A673 (cell line): ENCODE data around the gene MYO19. TPM values are rescaled to one million over a fixed set of nuclear protein-coding genes. Genes with fewer than 3 reads are reported as not detected.

Experiments used
- BruUV-seq: library from RNA; stranded (reverse); fragments of 400-500 nt; replicated peaks from 2 replicates; lab custom pipeline; 2021; lab: Mats Ljungman, UMichigan
- CTCF ChIA-PET: fragments of 300-600 bp; sonication (Branson Sonifier 250); formaldehyde crosslinking; loops from one replicate; lab custom pipeline; 2022; ENCODE audit warnings: antibody characterized with exemption; lab: Charles Lee
- POLR2A ChIA-PET: fragments of 300-600 bp; sonication (Branson Sonifier 250); formaldehyde crosslinking; loops from one replicate; lab custom pipeline; 2022; ENCODE audit warnings: antibody characterized with exemption; ENCODE audit not compliant: low non-redundant PET; lab: Charles Lee
- DNase-seq: peaks from one replicate; pipeline ENCODE4 v3.0.0-alpha.2; 2015; ENCODE audit warnings: low spot score
- H3K27ac ChIP-seq: fragments of 200-600 bp; sonication (generic); 2 replicates; pipeline ENCODE4 v1.5.1; 2016; ENCODE audit warnings: mixed run types, low read depth, mild to moderate bottlenecking, mixed read lengths, antibody characterized with exemption, low read length; ENCODE audit not compliant: poor library complexity, severe bottlenecking
- H3K27me3 ChIP-seq: fragments of 200-600 bp; sonication (generic); replicated peaks from 2 replicates; pipeline ENCODE4 v1.6.1; 2017; ENCODE audit warnings: mixed run types, low read depth, mild to moderate bottlenecking, mixed read lengths, antibody characterized with exemption, low read length; ENCODE audit not compliant: insufficient read depth, poor library complexity
- H3K36me3 ChIP-seq: fragments of 200-600 bp; sonication (generic); 2 replicates; pipeline ENCODE4 v1.6.1; 2016; ENCODE audit warnings: mixed run types, mild to moderate bottlenecking, mixed read lengths, antibody characterized with exemption, low read length; ENCODE audit not compliant: insufficient read depth, poor library complexity, severe bottlenecking
- H3K4me1 ChIP-seq: fragments of 200-600 bp; sonication (generic); 2 replicates; pipeline ENCODE4 v1.6.1; 2017; ENCODE audit warnings: mixed run types, mild to moderate bottlenecking, mixed read lengths, antibody characterized with exemption, low read length; ENCODE audit not compliant: insufficient read depth, poor library complexity, severe bottlenecking
- H3K4me3 ChIP-seq: fragments of 200-600 bp; sonication (generic); 2 replicates; pipeline ENCODE4 v1.5.1; 2016; ENCODE audit warnings: low read depth, mixed run types, mild to moderate bottlenecking, mixed read lengths, low read length; ENCODE audit not compliant: poor library complexity, severe bottlenecking
- H3K9me3 ChIP-seq: fragments of 200-600 bp; sonication (generic); 2 replicates; pipeline ENCODE4 v1.6.1; 2016; ENCODE audit warnings: mixed run types, low read depth, mild to moderate bottlenecking, mixed read lengths, antibody characterized with exemption, low read length; ENCODE audit not compliant: poor library complexity, severe bottlenecking
- CTCF ChIP-seq: fragments of 300-800, 200-600 bp; sonication (generic); conservative IDR thresholded peaks from 2 replicates; pipeline ENCODE4 v1.5.1; 2017; ENCODE audit warnings: low read depth, mild to moderate bottlenecking, antibody characterized with exemption, low read length, moderate library complexity, mixed read lengths
- EZH2 ChIP-seq: fragments of 200-600 bp; sonication (generic); IDR thresholded peaks from 2 replicates; pipeline ENCODE4 v1.6.1; 2017; ENCODE audit warnings: borderline replicate concordance, low read depth, mild to moderate bottlenecking, mixed read lengths, antibody characterized with exemption, low read length; ENCODE audit not compliant: poor library complexity, severe bottlenecking
- intact Hi-C: fragments of 100-400 bp; cut with micrococcal nuclease; formaldehyde crosslinking; loops from one replicate; pipeline ENCODE4 v1.10.0; 2022; ENCODE audit not compliant: unreplicated experiment
- total RNA-seq: library from RNA; stranded (reverse); gene quantifications from 2 replicates; pipeline ENCODE4 v1.2.3, GENCODE V29; 2021

MYO19 gene
- total RNA-seq, 1 experiment from 2014 or later, result 53.0 TPM

GRCh38 chr17:36468903-36469635, 65.6 kb downstream of the MYO19 start:
- POLR2A ChIA-PET, result no interaction called here
- no TSS peak for BruUV-seq

GRCh38 chr17:36464765-36465088, 69.9 kb downstream of the MYO19 start:
- no peaks in the 10 kb centered on the region for H3K36me3 ChIP-seq
- H3K27ac ChIP-seq, result no peak overlapping the region
- H3K27me3 ChIP-seq, result peaks cover 46% of the 10 kb centered on the region
- intact Hi-C loops, result no loop called here
- CTCF ChIA-PET, result no interaction called here
- no peak for DNase-seq
- no TSS peak for BruUV-seq
- POLR2A ChIA-PET, result no interaction called here
- H3K4me3 ChIP-seq, result no peak overlapping the region
- H3K9me3 ChIP-seq, result no peaks in the 10 kb centered on the region
- TF ChIP-seq EZH2 (no peak), CTCF (no peak)
- H3K4me1 ChIP-seq, result no peaks in the 10 kb centered on the region

More at GRCh38 chr17:36468903-36469635, 65.6 kb downstream of the MYO19 start:
- H3K36me3 ChIP-seq, result no peaks in the 10 kb centered on the region
- TF ChIP-seq EZH2, result no peak
- H3K27me3 ChIP-seq, result peaks cover 48% of the 10 kb centered on the region
- H3K4me3 ChIP-seq, result no peak overlapping the region
- intact Hi-C loops, result no loop called here
- DNase-seq, result no peak
- CTCF ChIA-PET, result no interaction called here
- H3K9me3 ChIP-seq, result no peaks in the 10 kb centered on the region
- no peak overlapping the region for H3K27ac ChIP-seq
- no peaks in the 10 kb centered on the region for H3K4me1 ChIP-seq

- BruUV-seq, result no TSS peak
- intact Hi-C loops, result no loop called here
- CTCF ChIA-PET, result no interaction called here
- peaks cover 41% of the 10 kb centered on the region for H3K27me3 ChIP-seq
- POLR2A ChIA-PET, result no interaction called here
- no peaks in the 10 kb centered on the region for H3K4me1 ChIP-seq
- DNase-seq, result peak; percentile 66
- H3K9me3 ChIP-seq, result no peaks in the 10 kb centered on the region
- no peak overlapping the region for H3K4me3 ChIP-seq
- TF ChIP-seq EZH2 (no peak), CTCF (no peak)
- no peaks in the 10 kb centered on the region for H3K36me3 ChIP-seq
- H3K27ac ChIP-seq, result no peak overlapping the region
These were observed 70.5 kb downstream of the MYO19 start for GRCh38 chr17:36463916-36464764.
